HG03095 (cell line): ENCODE measurements around the gene MPDU1.
"Not testable (repeated sequence)": the region's sequence is repeated elsewhere in the genome, so short reads cannot be mapped to it uniquely, and the experiment has no call there.

Experiments used
- ATAC-seq: cut with Tn5 transposase; IDR thresholded peaks from one replicate; pipeline ENCODE4 v1.9.1; 2021; ENCODE audit warnings: moderate library complexity; ENCODE audit not compliant: unreplicated experiment

MPDU1 gene

GRCh38 chr17:7614425-7615264 lies 31.0 kb downstream of the MPDU1 start, which contains the start of gene FXR2:
TSS of gene FXR2 (minus strand) at chr17:7614897. CDS start at chr17:7614532, 365 bp downstream.
- ATAC-seq: peak; percentile 82

- no peak for ATAC-seq
These were observed 31.7 kb downstream of the MPDU1 start for GRCh38 chr17:7615265-7615747.

GRCh38 chr17:7618608-7619007 lies 35.0 kb downstream of the MPDU1 start:
- ATAC-seq: no peak

GRCh38 chr17:7620835-7621234 lies 37.2 kb downstream of the MPDU1 start:
- ATAC-seq: no peak

- ATAC-seq: no peak
These were observed 40.0 kb downstream of the MPDU1 start for GRCh38 chr17:7623661-7624060.

GRCh38 chr17:7625749-7626148 lies 42.1 kb downstream of the MPDU1 start:
- not testable (repeated sequence) for ATAC-seq

GRCh38 chr17:7626307-7626706 lies 42.7 kb downstream of the MPDU1 start:
- no peak for ATAC-seq

GRCh38 chr17:7626956-7627249 lies 43.3 kb downstream of the MPDU1 start:
- no peak for ATAC-seq

GRCh38 chr17:7627250-7628121 lies 43.8 kb downstream of the MPDU1 start, which contains the start of gene SAT2:
TSS of gene SAT2 (minus strand) at chr17:7627821. CDS start at chr17:7627635, 186 bp downstream.
- ATAC-seq: peak; percentile 62

GRCh38 chr17:7629939-7630571 lies 46.4 kb downstream of the MPDU1 start, which contains the start of gene SHBG:
TSS of gene SHBG (plus strand) at chr17:7630135. CDS start at chr17:7630173, 38 bp downstream.
- ATAC-seq: no peak

- ATAC-seq: no peak
These were observed 48.0 kb downstream of the MPDU1 start for GRCh38 chr17:7631398-7632380.

GRCh38 chr17:7632492-7632894 lies 48.8 kb downstream of the MPDU1 start:
- no peak for ATAC-seq

GRCh38 chr17:7633093-7633492 lies 49.4 kb downstream of the MPDU1 start:
- no peak for ATAC-seq

GRCh38 chr17:7634384-7634783 lies 50.7 kb downstream of the MPDU1 start:
- ATAC-seq: no peak

- no peak for ATAC-seq
These were observed 52.5 kb downstream of the MPDU1 start for GRCh38 chr17:7636163-7636562.
